PC-3 (cell line): ENCODE measurements around the gene ITSN1.

Experiments used
- EZH2 ChIP-seq: fragments of 300-600 bp; sonication (generic); IDR thresholded peaks from one replicate; pipeline ENCODE4 v1.6.1; 2017; ENCODE audit warnings: antibody characterized with exemption, mild to moderate bottlenecking, low read length; ENCODE audit not compliant: unreplicated experiment
- EZH2phosphoT487 ChIP-seq: fragments of 300-600 bp; sonication (generic); IDR thresholded peaks from 2 replicates; pipeline ENCODE4 v1.6.1; 2018; ENCODE audit warnings: mild to moderate bottlenecking, antibody characterized with exemption, low read length, borderline replicate concordance
- TF ChIP-seq, protein P1 (sequence below): fragments of 300-600 bp; sonication (generic); conservative IDR thresholded peaks from 2 replicates; pipeline ENCODE4 v1.5.1; 2017; ENCODE audit warnings: antibody characterized with exemption, low read depth, mild to moderate bottlenecking, low read length

DNA sequence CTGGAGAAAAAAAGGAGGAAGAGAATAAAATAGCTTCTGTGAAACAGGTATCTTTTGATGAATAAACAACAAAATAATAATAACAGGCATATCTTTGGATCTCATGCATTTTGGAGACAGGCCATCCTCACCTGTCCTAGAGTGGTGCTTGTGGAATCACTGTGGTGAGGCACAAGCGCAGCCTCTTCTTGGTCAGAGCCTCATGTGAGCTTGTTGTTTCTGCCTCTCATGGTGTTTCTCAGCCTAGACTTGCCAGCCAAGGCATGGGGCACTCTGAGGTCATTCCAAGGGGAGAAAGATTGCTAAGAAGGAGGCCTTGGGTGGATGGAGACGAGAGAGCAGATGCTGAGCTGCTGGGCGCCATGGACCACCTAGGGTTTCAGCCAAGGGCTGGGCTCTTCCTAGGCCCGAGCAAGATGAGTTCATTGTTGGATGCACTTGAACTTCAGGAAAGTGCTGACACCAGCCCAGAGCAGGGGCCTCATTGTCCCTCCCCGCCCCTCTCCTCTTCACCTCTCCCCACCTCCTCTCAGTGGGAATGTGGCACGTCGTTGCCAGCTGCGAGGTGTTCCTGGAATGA is 223.8 kb downstream of the ITSN1 start:
- TF ChIP-seq, protein P1, sequence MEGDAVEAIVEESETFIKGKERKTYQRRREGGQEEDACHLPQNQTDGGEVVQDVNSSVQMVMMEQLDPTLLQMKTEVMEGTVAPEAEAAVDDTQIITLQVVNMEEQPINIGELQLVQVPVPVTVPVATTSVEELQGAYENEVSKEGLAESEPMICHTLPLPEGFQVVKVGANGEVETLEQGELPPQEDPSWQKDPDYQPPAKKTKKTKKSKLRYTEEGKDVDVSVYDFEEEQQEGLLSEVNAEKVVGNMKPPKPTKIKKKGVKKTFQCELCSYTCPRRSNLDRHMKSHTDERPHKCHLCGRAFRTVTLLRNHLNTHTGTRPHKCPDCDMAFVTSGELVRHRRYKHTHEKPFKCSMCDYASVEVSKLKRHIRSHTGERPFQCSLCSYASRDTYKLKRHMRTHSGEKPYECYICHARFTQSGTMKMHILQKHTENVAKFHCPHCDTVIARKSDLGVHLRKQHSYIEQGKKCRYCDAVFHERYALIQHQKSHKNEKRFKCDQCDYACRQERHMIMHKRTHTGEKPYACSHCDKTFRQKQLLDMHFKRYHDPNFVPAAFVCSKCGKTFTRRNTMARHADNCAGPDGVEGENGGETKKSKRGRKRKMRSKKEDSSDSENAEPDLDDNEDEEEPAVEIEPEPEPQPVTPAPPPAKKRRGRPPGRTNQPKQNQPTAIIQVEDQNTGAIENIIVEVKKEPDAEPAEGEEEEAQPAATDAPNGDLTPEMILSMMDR: no peak
- TF ChIP-seq EZH2 (no peak), EZH2phosphoT487 (no peak)
